22Rv1 (cell line): ENCODE measurements around the gene FBXW12.

Experiments
- H3K27ac ChIP-seq: fragments of 450-650 bp; 2 replicates; pipeline ENCODE4 v1.5.1; 2017
- ZFX ChIP-seq: fragments of 450-650 bp; IDR thresholded peaks from 2 replicates; pipeline ENCODE4 v1.6.1; 2017; ENCODE audit warnings: antibody characterized with exemption, borderline replicate concordance
- TF ChIP-seq, protein P1 (sequence below): fragments of 450-650 bp; IDR thresholded peaks from 2 replicates; pipeline ENCODE4 v1.5.1; 2017; ENCODE audit warnings: mild to moderate bottlenecking

Gene FBXW12

DNA sequence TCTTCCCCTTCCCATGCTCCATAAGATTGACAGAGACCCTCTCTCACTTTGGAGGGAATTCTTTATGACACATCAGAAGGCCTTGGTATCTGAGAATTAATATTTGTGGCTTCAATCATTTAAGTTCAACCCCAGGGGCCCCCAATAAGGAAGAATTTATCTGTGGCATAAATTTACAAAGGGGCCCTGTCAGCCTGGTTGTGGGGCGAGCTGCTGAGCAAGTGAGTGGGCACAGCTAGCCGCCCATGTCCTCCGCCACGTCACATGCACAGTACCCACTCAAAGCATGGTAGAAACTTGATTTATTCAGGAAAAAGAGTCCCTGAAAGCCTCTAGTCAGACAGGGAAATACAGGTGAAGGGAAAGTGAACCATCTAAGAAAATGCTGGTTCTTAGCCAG lies 44.5 kb downstream of the FBXW12 start:
- no peak overlapping the region for H3K27ac ChIP-seq
- no peak for TF ChIP-seq ZFX
- TF ChIP-seq, protein P1, sequence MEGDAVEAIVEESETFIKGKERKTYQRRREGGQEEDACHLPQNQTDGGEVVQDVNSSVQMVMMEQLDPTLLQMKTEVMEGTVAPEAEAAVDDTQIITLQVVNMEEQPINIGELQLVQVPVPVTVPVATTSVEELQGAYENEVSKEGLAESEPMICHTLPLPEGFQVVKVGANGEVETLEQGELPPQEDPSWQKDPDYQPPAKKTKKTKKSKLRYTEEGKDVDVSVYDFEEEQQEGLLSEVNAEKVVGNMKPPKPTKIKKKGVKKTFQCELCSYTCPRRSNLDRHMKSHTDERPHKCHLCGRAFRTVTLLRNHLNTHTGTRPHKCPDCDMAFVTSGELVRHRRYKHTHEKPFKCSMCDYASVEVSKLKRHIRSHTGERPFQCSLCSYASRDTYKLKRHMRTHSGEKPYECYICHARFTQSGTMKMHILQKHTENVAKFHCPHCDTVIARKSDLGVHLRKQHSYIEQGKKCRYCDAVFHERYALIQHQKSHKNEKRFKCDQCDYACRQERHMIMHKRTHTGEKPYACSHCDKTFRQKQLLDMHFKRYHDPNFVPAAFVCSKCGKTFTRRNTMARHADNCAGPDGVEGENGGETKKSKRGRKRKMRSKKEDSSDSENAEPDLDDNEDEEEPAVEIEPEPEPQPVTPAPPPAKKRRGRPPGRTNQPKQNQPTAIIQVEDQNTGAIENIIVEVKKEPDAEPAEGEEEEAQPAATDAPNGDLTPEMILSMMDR: no peak

DNA sequence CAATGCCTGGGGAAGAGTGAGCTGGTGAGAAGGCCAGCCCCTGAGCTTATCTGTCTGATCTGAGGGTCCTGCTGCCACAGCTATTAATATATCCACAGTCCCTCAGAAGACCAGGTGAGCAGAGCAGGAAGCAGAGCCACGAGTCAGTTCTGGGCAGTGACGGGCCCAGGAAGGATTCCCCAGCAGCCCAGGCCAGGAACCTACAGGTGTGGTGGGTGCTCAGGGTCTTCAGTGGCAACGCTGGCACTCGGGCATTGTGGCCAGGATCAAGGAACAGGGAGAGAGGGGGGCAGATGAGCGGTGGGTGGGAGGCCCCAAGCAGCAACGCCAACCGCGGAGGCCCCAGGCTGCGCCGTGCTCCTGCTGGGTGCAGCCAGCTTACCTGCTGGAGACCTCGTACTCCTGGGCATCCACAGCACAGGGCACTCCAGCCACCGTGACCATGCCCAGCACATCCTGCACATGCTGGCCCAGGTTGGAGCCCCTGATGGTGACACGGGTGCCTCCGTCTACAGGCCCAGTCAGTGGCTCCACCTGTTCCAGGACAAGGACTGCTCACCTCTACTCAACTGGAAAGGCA lies 45.6 kb downstream of the FBXW12 start:
- no peak overlapping the region for H3K27ac ChIP-seq
- TF ChIP-seq, protein P1: no peak
- TF ChIP-seq ZFX: no peak

DNA sequence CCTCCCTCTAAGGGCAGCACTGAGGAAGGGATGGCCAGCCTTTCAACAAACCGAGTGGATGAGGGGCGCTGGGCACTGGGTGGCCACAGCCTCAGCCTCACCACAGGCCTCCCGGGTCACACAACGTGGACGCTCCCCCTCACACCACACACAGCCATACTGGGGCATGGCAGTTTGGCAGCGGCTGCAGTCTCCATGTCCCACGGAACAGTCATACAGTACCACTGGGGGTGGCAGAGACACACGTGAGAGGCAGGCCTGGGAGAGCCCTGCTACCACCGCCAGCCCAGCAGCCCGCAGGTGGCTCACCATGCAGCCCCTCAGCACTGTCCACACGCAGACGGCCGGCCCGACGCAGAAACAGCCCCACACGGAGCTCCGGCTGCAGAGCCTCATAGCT lies 46.1 kb downstream of the FBXW12 start:
- TF ChIP-seq ZFX: no peak
- TF ChIP-seq, protein P1: no peak

DNA sequence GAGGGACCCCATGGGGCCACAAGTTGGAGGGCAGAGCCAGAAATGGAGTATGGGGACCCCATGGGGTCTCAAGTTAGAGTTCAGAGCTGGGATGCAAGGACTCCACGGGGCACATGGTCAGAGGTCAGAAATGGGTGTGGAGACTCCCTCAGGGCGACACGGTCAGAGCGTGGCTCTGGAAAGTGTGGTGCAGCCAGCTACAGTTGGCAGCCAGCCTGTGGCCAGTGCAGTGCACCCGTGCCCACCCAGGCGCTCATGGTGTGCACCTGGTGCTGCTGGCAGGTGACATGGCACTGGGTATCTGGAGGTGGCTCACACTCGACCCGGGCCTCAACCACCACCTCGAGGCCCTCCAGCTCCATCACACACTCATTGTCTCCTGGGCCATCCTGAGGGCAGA lies 46.6 kb downstream of the FBXW12 start:
- no peak overlapping the region for H3K27ac ChIP-seq
- TF ChIP-seq ZFX: no peak

More for the DNA sequence above, 46.1 kb downstream of the FBXW12 start:
- no peak overlapping the region for H3K27ac ChIP-seq

DNA sequence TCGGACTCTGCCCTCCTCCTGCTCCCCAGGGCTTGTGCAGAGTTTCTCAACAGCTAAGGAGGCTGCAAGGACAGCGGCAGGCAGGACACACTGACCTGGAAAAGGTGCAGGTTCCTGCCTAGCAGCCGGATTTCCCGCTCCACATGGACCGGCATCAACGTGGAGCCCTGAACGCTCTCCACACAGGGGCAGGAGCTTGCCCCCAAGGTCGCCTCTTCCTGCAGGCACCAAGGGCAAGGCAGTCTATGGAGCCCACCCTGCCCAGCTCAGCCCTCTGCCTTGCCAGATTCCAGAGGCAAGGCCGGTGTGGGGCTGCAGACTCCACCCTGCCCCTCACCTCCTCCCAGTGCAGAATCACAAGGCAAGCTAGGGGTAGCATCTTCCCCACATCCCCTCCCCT lies 47.1 kb downstream of the FBXW12 start:
- H3K27ac ChIP-seq: no peak overlapping the region
- TF ChIP-seq, protein P1: no peak
- TF ChIP-seq ZFX: no peak

DNA sequence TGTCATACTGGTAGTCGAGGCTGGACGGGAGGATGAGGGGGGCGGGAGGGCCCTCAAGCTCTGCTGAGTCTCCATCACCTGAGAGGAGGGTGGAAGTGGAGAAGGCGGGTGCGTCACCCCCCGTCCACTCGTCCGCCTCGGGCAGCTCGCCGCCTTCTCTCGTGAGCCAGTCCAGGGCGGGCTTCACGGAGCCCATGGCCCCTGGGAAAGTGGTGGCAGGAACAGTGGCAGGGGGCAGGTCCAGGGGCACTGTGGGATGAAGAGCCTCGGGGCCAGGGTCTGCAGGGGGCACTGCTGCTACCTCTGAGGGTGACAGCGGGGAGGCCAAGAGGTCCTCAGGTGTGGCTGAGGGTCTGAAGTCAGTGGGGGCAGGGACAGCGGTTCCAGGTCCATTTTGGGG lies 47.6 kb downstream of the FBXW12 start:
- no peak overlapping the region for H3K27ac ChIP-seq
- TF ChIP-seq, protein P1: no peak
- no peak for TF ChIP-seq ZFX

DNA sequence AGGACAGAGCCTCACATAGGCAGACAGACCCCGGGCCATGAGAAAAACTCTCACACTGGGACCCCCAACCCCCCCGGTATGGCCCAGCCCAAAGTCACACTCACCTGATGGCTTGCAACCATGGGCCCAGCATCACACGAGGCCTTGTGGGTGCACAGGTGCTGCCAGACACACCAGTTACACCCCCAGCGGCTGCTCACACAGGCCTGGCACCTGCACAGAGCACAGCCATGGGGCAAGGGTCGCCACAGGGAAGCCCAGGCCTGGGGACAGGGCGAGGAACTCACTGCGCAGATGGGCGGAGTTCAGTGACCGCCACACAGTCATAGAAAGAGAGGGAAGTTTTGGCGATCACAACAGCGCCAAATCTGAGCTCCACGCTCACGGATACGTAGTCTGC lies 48.5 kb downstream of the FBXW12 start:
- H3K27ac ChIP-seq: no peak overlapping the region
- TF ChIP-seq ZFX: no peak
- TF ChIP-seq, protein P1: no peak

DNA sequence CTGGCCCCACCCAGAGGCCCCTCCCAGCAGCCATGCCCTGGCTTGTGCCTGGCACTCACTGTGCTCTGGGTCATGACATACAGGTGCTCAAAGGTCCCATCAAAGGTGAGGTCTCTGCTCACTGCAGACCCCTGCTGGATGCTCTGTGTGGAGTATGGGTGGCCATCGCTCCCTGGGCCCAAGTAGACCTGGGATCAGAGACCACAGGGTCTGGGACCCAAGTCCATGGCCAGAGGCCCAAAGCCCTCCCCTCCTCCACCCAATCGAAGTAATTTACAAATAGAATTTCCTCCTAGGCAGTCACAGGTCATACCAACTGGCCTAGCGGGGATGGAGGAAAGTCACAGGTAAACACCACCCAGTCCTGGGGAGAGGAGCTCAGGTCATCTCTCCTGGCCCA lies 50.3 kb downstream of the FBXW12 start:
- TF ChIP-seq, protein P1: no peak
- no peak for TF ChIP-seq ZFX
- no peak overlapping the region for H3K27ac ChIP-seq
